ENCODE results near the gene ANKZF1. TPM values are rescaled to one million over a fixed set of nuclear protein-coding genes. Genes with fewer than 3 reads are reported as not detected.

Gene ANKZF1
- polyA plus RNA-seq, 1 of the 3 experiments (the other 2 are of a cell fraction) = 22.3 TPM

DNA sequence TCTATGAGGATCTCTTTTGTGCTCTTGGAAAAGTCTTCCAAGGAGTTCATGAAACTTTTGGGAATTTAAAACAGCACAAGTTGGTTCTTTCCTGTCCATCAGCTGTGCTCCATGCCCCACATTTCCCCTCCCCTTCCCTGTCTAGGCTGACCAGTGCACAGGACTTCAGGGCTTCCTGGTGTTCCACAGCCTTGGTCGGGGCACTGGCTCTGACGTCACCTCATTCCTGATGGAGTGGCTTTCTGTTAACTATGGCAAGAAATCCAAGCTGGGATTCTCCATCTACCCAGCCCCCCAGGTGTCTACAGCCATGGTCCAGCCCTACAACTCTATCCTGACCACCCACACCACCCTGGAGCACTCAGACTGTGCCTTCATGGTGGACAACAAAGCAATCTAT is 41.4 kb downstream of the ANKZF1 start:
- Histone ChIP-seq H3K27me3 (ENCODE audit: insufficient read depth) (no peaks in the 10 kb centered on the region; the same call in 1 of the 2 replicates), H3K27ac (ENCODE audit: low read depth in 2 of 2, low read length in 1 of 2) (no peak overlapping the region), H3K79me2 (ENCODE audit: insufficient read depth) (no peaks in the 10 kb centered on the region), H2AFZ (ENCODE audit: low read depth) (no peak overlapping the region), H3K36me3 (replicated peaks in 1 of 2; ENCODE audit: control insufficient read depth in 1 of 2, insufficient read depth in 2 of 2, low read length in 1 of 2) (no peaks in the 10 kb centered on the region), H3K9ac (no peak overlapping the region), H3K9me2 (no peaks in the 10 kb centered on the region), H4K20me1 (ENCODE audit: insufficient read depth) (no peaks in the 10 kb centered on the region), H3K4me2 (no peak overlapping the region), H3K4me1 (ENCODE audit: control insufficient read depth in 1 of 2, insufficient read depth in 2 of 2, low read depth in 1 of 2, low read length in 1 of 2) (peaks cover 10 to 14% of the 10 kb centered on the region in 2 experiments; a peak in 3 of 4 replicates), H3F3A (replicated peaks; ENCODE audit: insufficient read depth) (peaks cover 6% of the 10 kb centered on the region), H3K9me3 (no peaks in the 10 kb centered on the region), H3K4me3 (ENCODE audit: low read depth in 2 of 2, low read length in 1 of 2) (no peak overlapping the region)
- WGBS (ENCODE audit: low lambda C conversion rate) = 93% methylated on average over 2 of the region's 2 CpGs
- TF ChIP-seq YY1 (IDR thresholded peaks at IDR 0.05; ENCODE audit: low read depth) (no peak), POLR2AphosphoS5 (IDR thresholded peaks at IDR 0.05; ENCODE audit: low read depth, low read length) (no peak)
- ChIA-PET CTCF (interaction anchor here (1.0 to 3.4 kb wide), 2 partner anchors 10 to 24 kb away, joined by 3 to 24 read pairs; no protein-coding TSS in a partner anchor), POLR2A (no interaction called here)
- DNase-seq = no peak

DNA sequence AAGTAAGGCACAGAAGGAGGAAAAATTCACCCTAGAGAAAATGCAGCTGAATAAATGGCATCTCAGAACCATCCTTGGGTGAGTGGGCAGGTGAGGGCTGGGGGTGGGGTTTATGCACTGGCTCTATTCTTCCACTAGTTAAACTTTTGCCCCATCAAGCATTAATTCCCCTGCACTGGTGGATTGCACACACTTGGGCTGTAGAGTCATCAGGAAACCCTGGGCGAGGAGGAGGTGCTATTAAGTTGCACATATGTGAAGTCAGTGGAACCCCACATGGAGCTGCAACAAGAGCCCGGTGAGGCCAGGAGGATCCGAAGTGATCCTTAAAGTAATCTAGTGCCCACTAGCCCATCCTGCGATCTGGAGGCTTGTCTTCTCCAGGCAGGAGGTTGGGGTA is 42.8 kb downstream of the ANKZF1 start:
- Histone ChIP-seq H3K79me2 (ENCODE audit: insufficient read depth) (no peaks in the 10 kb centered on the region), H3F3A (replicated peaks; ENCODE audit: insufficient read depth) (peaks cover 6% of the 10 kb centered on the region), H4K20me1 (ENCODE audit: insufficient read depth) (no peaks in the 10 kb centered on the region), H3K36me3 (replicated peaks in 1 of 2; ENCODE audit: control insufficient read depth in 1 of 2, insufficient read depth in 2 of 2, low read length in 1 of 2) (no peaks in the 10 kb centered on the region), H3K27me3 (ENCODE audit: insufficient read depth) (no peaks in the 10 kb centered on the region; the same call in 1 of the 2 replicates), H3K4me3 (ENCODE audit: low read depth in 2 of 2, low read length in 1 of 2) (no peak overlapping the region), H3K9ac (no peak overlapping the region), H3K9me2 (no peaks in the 10 kb centered on the region), H3K4me1 (ENCODE audit: control insufficient read depth in 1 of 2, insufficient read depth in 2 of 2, low read depth in 1 of 2, low read length in 1 of 2) (peaks cover 10 to 14% of the 10 kb centered on the region in 2 experiments; a peak in 3 of 4 replicates), H3K27ac (ENCODE audit: low read depth in 2 of 2, low read length in 1 of 2) (no peak overlapping the region), H3K9me3 (no peaks in the 10 kb centered on the region), H2AFZ (ENCODE audit: low read depth) (no peak overlapping the region), H3K4me2 (no peak overlapping the region)
- no peak for DNase-seq
- no peak for TF ChIP-seq FOSL2 (IDR thresholded peaks at IDR 0.05; ENCODE audit: borderline replicate concordance, low read depth)
- ChIA-PET POLR2A (no interaction called here), CTCF (interaction anchor here (1.2 to 15.4 kb wide), 2 partner anchors 20 to 24 kb away, joined by 3 to 312 read pairs; no protein-coding TSS in a partner anchor)
- 87% methylated on average over 3 of the region's 4 CpGs for WGBS (ENCODE audit: low lambda C conversion rate)

- Histone ChIP-seq H3K4me2 (no peak overlapping the region), H3K27ac (ENCODE audit: low read depth in 2 of 2, low read length in 1 of 2) (no peak overlapping the region)
- POLR2A ChIA-PET = no interaction called here
These were observed 43.4 kb downstream of the ANKZF1 start for GRCh38 chr2:219272995-219273394.

More at GRCh38 chr2:219272995-219273394, 43.4 kb downstream of the ANKZF1 start:
- H3K27me3 ChIP-seq (ENCODE audit: insufficient read depth) = no peaks in the 10 kb centered on the region; the same call in 1 of the 2 replicates
- peaks cover 9% of the 10 kb centered on the region for H3F3A ChIP-seq (replicated peaks; ENCODE audit: insufficient read depth)
- no peak overlapping the region for H3K4me3 ChIP-seq (ENCODE audit: low read depth in 2 of 2, low read length in 1 of 2)
- peaks cover 13 to 20% of the 10 kb centered on the region in 2 experiments; a peak in 3 of 4 replicates for H3K4me1 ChIP-seq (ENCODE audit: control insufficient read depth in 1 of 2, insufficient read depth in 2 of 2, low read depth in 1 of 2, low read length in 1 of 2)
- no peak overlapping the region for H3K9ac ChIP-seq
- DNase-seq = no peak
- no peak for TF ChIP-seq RAD21 (IDR thresholded peaks at IDR 0.05; ENCODE audit: low read length)
- no peak for TF ChIP-seq EZH2phosphoT487 (IDR thresholded peaks at IDR 0.05; ENCODE audit: borderline replicate concordance, low read depth)
- no peak for TF ChIP-seq FOXJ3 (CRISPR knock-in tag; IDR thresholded peaks at IDR 0.05)
- TF ChIP-seq, protein P1, sequence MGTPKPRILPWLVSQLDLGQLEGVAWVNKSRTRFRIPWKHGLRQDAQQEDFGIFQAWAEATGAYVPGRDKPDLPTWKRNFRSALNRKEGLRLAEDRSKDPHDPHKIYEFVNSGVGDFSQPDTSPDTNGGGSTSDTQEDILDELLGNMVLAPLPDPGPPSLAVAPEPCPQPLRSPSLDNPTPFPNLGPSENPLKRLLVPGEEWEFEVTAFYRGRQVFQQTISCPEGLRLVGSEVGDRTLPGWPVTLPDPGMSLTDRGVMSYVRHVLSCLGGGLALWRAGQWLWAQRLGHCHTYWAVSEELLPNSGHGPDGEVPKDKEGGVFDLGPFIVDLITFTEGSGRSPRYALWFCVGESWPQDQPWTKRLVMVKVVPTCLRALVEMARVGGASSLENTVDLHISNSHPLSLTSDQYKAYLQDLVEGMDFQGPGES (IDR thresholded peaks at IDR 0.05; ENCODE audit: low read depth, low read length) = no peak
- TF ChIP-seq PBX3 (IDR thresholded peaks at IDR 0.05) = no peak
- TF ChIP-seq EP300 (IDR thresholded peaks at IDR 0.05; ENCODE audit: borderline replicate concordance in 1 of 2, low read depth in 1 of 2, low read length in 1 of 2) = no peak
- no peak for TF ChIP-seq SIN3A (IDR thresholded peaks at IDR 0.05; ENCODE audit: borderline replicate concordance, low read depth, low read length)
- no peak for TF ChIP-seq MXI1 (IDR thresholded peaks at IDR 0.05; ENCODE audit: low read depth, low read length)
- no peak for TF ChIP-seq TEAD4 (IDR thresholded peaks at IDR 0.05; ENCODE audit: borderline replicate concordance, insufficient read depth)
- no peak for TF ChIP-seq RXRA (IDR thresholded peaks at IDR 0.05; ENCODE audit: borderline replicate concordance, low read depth)
- TF ChIP-seq MEF2A (IDR thresholded peaks at IDR 0.05; ENCODE audit: borderline replicate concordance, low read depth) = no peak
- no peak for TF ChIP-seq YY1 (IDR thresholded peaks at IDR 0.05; ENCODE audit: low read depth)
- TF ChIP-seq NFIC (IDR thresholded peaks at IDR 0.05; ENCODE audit: borderline replicate concordance) = no peak
- TF ChIP-seq TAF1 (IDR thresholded peaks at IDR 0.05; ENCODE audit: borderline replicate concordance, low read depth, low read length) = no peak
- TF ChIP-seq FOSL2 (IDR thresholded peaks at IDR 0.05; ENCODE audit: borderline replicate concordance, low read depth) = no peak
- no peak for TF ChIP-seq NRF1 (IDR thresholded peaks at IDR 0.05; ENCODE audit: low read depth, low read length)
- TF ChIP-seq CHD2 (IDR thresholded peaks at IDR 0.05; ENCODE audit: low read length, partially characterized antibody) = no peak
- TF ChIP-seq SMC3 (IDR thresholded peaks at IDR 0.05; ENCODE audit: low read depth, low read length) = no peak
- CTCF ChIA-PET = interaction anchor here (1.2 to 15.4 kb wide), 2 partner anchors 19 to 24 kb away, joined by 3 to 312 read pairs; no protein-coding TSS in a partner anchor
- no peaks in the 10 kb centered on the region for H4K20me1 ChIP-seq (ENCODE audit: insufficient read depth)
- H2AFZ ChIP-seq (ENCODE audit: low read depth) = no peak overlapping the region
- H3K9me3 ChIP-seq = no peaks in the 10 kb centered on the region
- no peaks in the 10 kb centered on the region for H3K79me2 ChIP-seq (ENCODE audit: insufficient read depth)
- no peaks in the 10 kb centered on the region for H3K36me3 ChIP-seq (replicated peaks in 1 of 2; ENCODE audit: control insufficient read depth in 1 of 2, insufficient read depth in 2 of 2, low read length in 1 of 2)
- 51% methylated on average over 2 of the region's 2 CpGs for WGBS (ENCODE audit: low lambda C conversion rate)
- no peaks in the 10 kb centered on the region for H3K9me2 ChIP-seq

Measured in SK-N-SH (cell line).